ENCODE measurements around the gene MS4A4A.

DNA sequence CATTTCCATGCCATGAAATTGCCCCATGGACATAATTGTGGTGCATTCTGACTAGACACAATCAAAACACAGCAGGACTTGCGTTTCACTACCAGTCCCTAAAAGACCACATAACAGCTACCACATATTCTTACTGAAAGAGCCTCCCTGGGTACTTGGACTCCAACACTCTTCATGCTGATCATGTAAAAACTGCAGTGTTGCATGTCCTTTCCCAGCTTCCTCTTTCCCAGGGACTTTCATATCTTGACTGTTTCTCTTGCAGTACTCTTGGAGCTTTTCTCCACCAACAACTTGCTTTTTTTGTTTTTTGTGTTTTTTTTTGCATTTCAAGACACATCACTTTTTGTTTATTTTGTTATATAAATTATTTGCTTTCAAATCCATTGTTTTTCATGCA, 69.5 kb downstream of the MS4A4A start:
- TF ChIP-seq POLR2A (IDR thresholded peaks at IDR 0.05): no peak
- TF ChIP-seq, protein P1, sequence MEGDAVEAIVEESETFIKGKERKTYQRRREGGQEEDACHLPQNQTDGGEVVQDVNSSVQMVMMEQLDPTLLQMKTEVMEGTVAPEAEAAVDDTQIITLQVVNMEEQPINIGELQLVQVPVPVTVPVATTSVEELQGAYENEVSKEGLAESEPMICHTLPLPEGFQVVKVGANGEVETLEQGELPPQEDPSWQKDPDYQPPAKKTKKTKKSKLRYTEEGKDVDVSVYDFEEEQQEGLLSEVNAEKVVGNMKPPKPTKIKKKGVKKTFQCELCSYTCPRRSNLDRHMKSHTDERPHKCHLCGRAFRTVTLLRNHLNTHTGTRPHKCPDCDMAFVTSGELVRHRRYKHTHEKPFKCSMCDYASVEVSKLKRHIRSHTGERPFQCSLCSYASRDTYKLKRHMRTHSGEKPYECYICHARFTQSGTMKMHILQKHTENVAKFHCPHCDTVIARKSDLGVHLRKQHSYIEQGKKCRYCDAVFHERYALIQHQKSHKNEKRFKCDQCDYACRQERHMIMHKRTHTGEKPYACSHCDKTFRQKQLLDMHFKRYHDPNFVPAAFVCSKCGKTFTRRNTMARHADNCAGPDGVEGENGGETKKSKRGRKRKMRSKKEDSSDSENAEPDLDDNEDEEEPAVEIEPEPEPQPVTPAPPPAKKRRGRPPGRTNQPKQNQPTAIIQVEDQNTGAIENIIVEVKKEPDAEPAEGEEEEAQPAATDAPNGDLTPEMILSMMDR (IDR thresholded peaks at IDR 0.05): no peak

Data from body of pancreas (tissue), 4 donors.